SK-N-SH (cell line): Measurements from ENCODE around the gene SETD4. TPM values are rescaled to one million over a fixed set of nuclear protein-coding genes. Genes with fewer than 3 reads are reported as not detected.

ENCODE experiments used
- CTCF ChIA-PET: fragments of 300-600, 350-600 bp; formaldehyde crosslinking; extraction: SDS; loops from one replicate; lab custom pipeline; 2021; lab: Yijun Ruan, JAX
- POLR2A ChIA-PET: fragments of 350-600 bp; sonication (Branson Sonifier 250); formaldehyde crosslinking; extraction: SDS; loops from one replicate; lab custom pipeline; 2020; ENCODE audit warnings: antibody characterized with exemption, inconsistent platforms; lab: Yijun Ruan, JAX
- DNase-seq: peaks from one replicate; pipeline ENCODE4 v3.0.0; 2012
- H2AFZ ChIP-seq: fragments of 200-600 bp; sonication (generic); 2 replicates; pipeline ENCODE4 v1.8.1; 2016; ENCODE audit warnings: antibody characterized with exemption, mild to moderate bottlenecking, low read depth
- H3F3A ChIP-seq: fragments of 200-600 bp; sonication (generic); replicated peaks from 2 replicates; pipeline ENCODE3; 2016; ENCODE audit warnings: antibody characterized with exemption, mild to moderate bottlenecking; ENCODE audit not compliant: insufficient read depth
- H3K27ac ChIP-seq, 2 experiments: fragments of 200-500 bp in 1 of 2; fragments of 200-600 bp in 1 of 2; sonication (Bioruptor generic) in 1 of 2; sonication (generic), shearing (Covaris generic) in 1 of 2; 2 replicates each; pipeline versions ENCODE4 v1.5.1 to v1.6.1; 2014 to 2016; ENCODE audit warnings: low read depth in 2 of 2, inconsistent platforms in 1 of 2, low read length in 1 of 2, mild to moderate bottlenecking in 1 of 2, mixed read lengths in 1 of 2
- H3K27me3 ChIP-seq: fragments of 200-600 bp; sonication (generic), shearing (Covaris generic); 2 replicates; pipeline ENCODE4 v1.6.1; 2016; ENCODE audit warnings: mixed run types; ENCODE audit not compliant: insufficient read depth
- H3K36me3 ChIP-seq, 2 experiments: fragments of 200-500 bp in 1 of 2; fragments of 200-600 bp in 1 of 2; sonication (Bioruptor generic) in 1 of 2; sonication (generic) in 1 of 2; replicated peaks in 1 of 2; 2 replicates each; pipeline versions ENCODE3 to v1.5.1; 2014 to 2016; ENCODE audit warnings: low read length in 1 of 2, mild to moderate bottlenecking in 1 of 2; ENCODE audit not compliant: insufficient read depth in 2 of 2, control insufficient read depth in 1 of 2
- H3K4me1 ChIP-seq, 2 experiments: fragments of 200-500 bp in 1 of 2; fragments of 200-600 bp in 1 of 2; sonication (Bioruptor generic) in 1 of 2; sonication (generic), shearing (Covaris generic) in 1 of 2; 2 replicates each; pipeline versions ENCODE4 v1.5.1 to v1.6.1; 2014 to 2016; ENCODE audit warnings: low read depth in 1 of 2, low read length in 1 of 2, mixed run types in 1 of 2; ENCODE audit not compliant: insufficient read depth in 2 of 2, control insufficient read depth in 1 of 2
- H3K4me2 ChIP-seq: fragments of 200-600 bp; sonication (generic), shearing (Covaris generic); 2 replicates; pipeline ENCODE4 v1.6.1; 2017; ENCODE audit warnings: mixed run types
- H3K4me3 ChIP-seq, 2 experiments: fragments of 200-500 bp in 1 of 2; fragments of 200-600 bp in 1 of 2; sonication (Bioruptor generic) in 1 of 2; sonication (generic), shearing (Covaris generic) in 1 of 2; 2 replicates each; pipeline versions ENCODE4 v1.5.1 to v1.8.1; 2014 to 2016; ENCODE audit warnings: low read depth in 2 of 2, inconsistent platforms in 1 of 2, low read length in 1 of 2, mild to moderate bottlenecking in 1 of 2, mixed read lengths in 1 of 2, moderate library complexity in 1 of 2
- H3K79me2 ChIP-seq: fragments of 200-600 bp; sonication (generic); 2 replicates; pipeline ENCODE4 v1.8.1; 2017; ENCODE audit warnings: mild to moderate bottlenecking; ENCODE audit not compliant: insufficient read depth
- H3K9ac ChIP-seq: fragments of 200-600 bp; sonication (generic); 2 replicates; pipeline ENCODE4 v1.6.1; 2017; ENCODE audit warnings: mixed run types
- H3K9me2 ChIP-seq: fragments of 200-600 bp; sonication (generic); 2 replicates; pipeline ENCODE4 v1.6.1; 2017; ENCODE audit warnings: mixed run types
- H3K9me3 ChIP-seq: fragments of 200-600 bp; sonication (generic); 2 replicates; pipeline ENCODE4 v1.6.1; 2017; ENCODE audit warnings: mixed run types, mild to moderate bottlenecking, moderate library complexity
- H4K20me1 ChIP-seq: fragments of 200-600 bp; sonication (generic); 2 replicates; pipeline ENCODE4 v1.6.1; 2017; ENCODE audit warnings: mild to moderate bottlenecking, mixed run types; ENCODE audit not compliant: insufficient read depth
- CHD2 ChIP-seq: fragments of 150-350 bp; IDR thresholded peaks from 2 replicates; pipeline ENCODE4 v1.6.1; 2018; ENCODE audit warnings: low read length; ENCODE audit not compliant: partially characterized antibody
- CTCF ChIP-seq: fragments of 200-600 bp; sonication (generic); IDR thresholded peaks from 2 replicates; pipeline ENCODE4 v1.6.1; 2017; ENCODE audit warnings: antibody characterized with exemption, mild to moderate bottlenecking, moderate library complexity
- ELF1 ChIP-seq: IDR thresholded peaks from 2 replicates; pipeline ENCODE4 v1.4.0; 2012
- FOSL2 ChIP-seq: IDR thresholded peaks from 2 replicates; pipeline ENCODE4 v1.4.0; 2012; ENCODE audit warnings: low read depth, mild to moderate bottlenecking, moderate library complexity, borderline replicate concordance
- FOXM1 ChIP-seq: IDR thresholded peaks from 2 replicates; pipeline ENCODE4 v1.4.0; 2012; ENCODE audit warnings: low read depth, mild to moderate bottlenecking
- GABPA ChIP-seq: IDR thresholded peaks from 2 replicates; pipeline ENCODE4 v1.4.0; 2012; ENCODE audit warnings: low read depth, mild to moderate bottlenecking
- JUND ChIP-seq: IDR thresholded peaks from 2 replicates; pipeline ENCODE4 v1.4.0; 2012
- MAX ChIP-seq: IDR thresholded peaks from 2 replicates; pipeline ENCODE4 v1.4.0; 2012; ENCODE audit warnings: low read depth
- MEF2A ChIP-seq: IDR thresholded peaks from 2 replicates; pipeline ENCODE4 v1.4.0; 2012; ENCODE audit warnings: low read depth, borderline replicate concordance
- NFIC ChIP-seq: IDR thresholded peaks from 2 replicates; pipeline ENCODE4 v1.4.0; 2012; ENCODE audit warnings: borderline replicate concordance
- PBX3 ChIP-seq: IDR thresholded peaks from 2 replicates; pipeline ENCODE4; 2012
- RAD21 ChIP-seq: IDR thresholded peaks from 2 replicates; pipeline ENCODE4 v1.6.1; 2012; ENCODE audit warnings: mild to moderate bottlenecking, low read length
- RFX5 ChIP-seq: IDR thresholded peaks from 2 replicates; pipeline ENCODE4 v1.6.1; 2012; ENCODE audit warnings: mild to moderate bottlenecking, improper control_type of control experiment, low read length
- TAF1 ChIP-seq: IDR thresholded peaks from 2 replicates; pipeline ENCODE4 v1.6.1; 2012; ENCODE audit warnings: low read depth, mild to moderate bottlenecking, low read length, moderate library complexity, borderline replicate concordance
- TCF12 ChIP-seq: IDR thresholded peaks from 2 replicates; pipeline ENCODE4 v1.4.0; 2012
- TEAD4 ChIP-seq: IDR thresholded peaks from 2 replicates; pipeline ENCODE4 v1.4.0; 2012; ENCODE audit warnings: mild to moderate bottlenecking, borderline replicate concordance; ENCODE audit not compliant: insufficient read depth
- USF1 ChIP-seq: IDR thresholded peaks from 2 replicates; pipeline ENCODE4 v1.4.0; 2012; ENCODE audit warnings: low read depth, borderline replicate concordance
- USF2 ChIP-seq: fragments of 150-350 bp; IDR thresholded peaks from 2 replicates; pipeline ENCODE4 v1.6.1; 2017; ENCODE audit warnings: antibody characterized with exemption, low read length, low read depth, borderline replicate concordance
- ZBTB33 ChIP-seq: IDR thresholded peaks from 2 replicates; pipeline ENCODE4 v1.4.0; 2012; ENCODE audit warnings: low read depth, borderline replicate concordance
- WGBS: methylation state at CpG from one replicate; pipeline ENCODE4 v1.1.6; 2017; ENCODE audit warnings: low lambda C conversion rate; 5-methylcytosine and 5-hydroxymethylcytosine counted together
- polyA plus RNA-seq, 3 experiments: library from polyadenylated mRNA; depleted of rRNA; stranded (reverse); fragments of >200 nt; gene quantifications; 2 replicates each; pipeline ENCODE4 v1.2.3, GENCODE V29; 2012

SETD4 gene
- polyA plus RNA-seq, 1 of the 3 experiments (the other 2 are of a cell fraction), result 15.9 TPM

- ChIA-PET POLR2A (no interaction called here), CTCF (no interaction called here)
- Histone ChIP-seq H3K36me3 (no peaks in the 10 kb centered on the region), H3K79me2 (no peaks in the 10 kb centered on the region), H3K9ac (no peak overlapping the region), H3K9me3 (no peaks in the 10 kb centered on the region), H3K9me2 (no peaks in the 10 kb centered on the region), H3K27me3 (peaks cover 27% of the 10 kb centered on the region), H3K4me3 (no peak overlapping the region), H3F3A (no peaks in the 10 kb centered on the region), H4K20me1 (no peaks in the 10 kb centered on the region), H3K4me1 (no peaks in the 10 kb centered on the region), H2AFZ (no peak overlapping the region), H3K4me2 (no peak overlapping the region), H3K27ac (no peak overlapping the region)
- no peak for DNase-seq
- 39% methylated on average over 2 of the region's 2 CpGs for WGBS
- TF ChIP-seq NFIC (no peak), FOSL2 (no peak), TCF12 (no peak), JUND (no peak), ELF1 (no peak), RFX5 (no peak), MAX (no peak), CHD2 (no peak), RAD21 (no peak), USF2 (no peak), ZBTB33 (no peak), PBX3 (no peak), USF1 (no peak), TAF1 (no peak), CTCF (no peak), TEAD4 (no peak), MEF2A (no peak), GABPA (no peak), FOXM1 (no peak)
These were observed 51.8 kb downstream of the SETD4 start for GRCh38 chr21:36008505-36008904.
